Sigmoid colon (tissue), 4 donors: ENCODE measurements around the gene FKTN.

Experiments used
- CTCF ChIP-seq, 4 experiments: fragments of 450-650 bp in 3 of 4; fragments of 200-600 bp in 1 of 4; IDR thresholded peaks; one replicate each; pipeline ENCODE4 v1.5.1; 2016 to 2019; ENCODE audit warnings: antibody characterized with exemption in 4 of 4, mild to moderate bottlenecking in 3 of 4, moderate library complexity in 2 of 4
- POLR2AphosphoS5 ChIP-seq, 4 donors: sonication (generic); formaldehyde crosslinking; IDR thresholded peaks; one replicate each; pipeline ENCODE4 v1.6.1; 2017; ENCODE audit warnings: antibody characterized with exemption in 4 of 4

- TF ChIP-seq POLR2AphosphoS5 (IDR thresholded peaks at IDR 0.05), result no peak
- peak in 1 of 4 experiments; percentile 19 for TF ChIP-seq CTCF (IDR thresholded peaks at IDR 0.05)
These were observed 80.0 kb downstream of the FKTN start for GRCh38 chr9:105637787-105638395.
